T-helper 17 cell (primary cell): ENCODE results near the gene NSG1. TPM values are rescaled to one million over a fixed set of nuclear protein-coding genes. Genes with fewer than 3 reads are reported as not detected.

Experiments used
- ATAC-seq: fragments of 150-1000 bp; cut with Tn5 transposase; 2 replicates; pipeline ENCODE4 v1.10.0; 2021; ENCODE audit warnings: mild to moderate bottlenecking, moderate library complexity
- DNase-seq, 3 donors: peaks; one replicate each; pipeline versions ENCODE4 v3.0.0 to v3.0.0-alpha.2; 2020 to 2021
- H3K9me3 ChIP-seq: one replicate; pipeline ENCODE4 v1.7.0; 2013; ENCODE audit warnings: low read length, mild to moderate bottlenecking; ENCODE audit not compliant: control insufficient read depth, poor library complexity, severe bottlenecking
- H3K27ac Mint-ChIP-seq: one replicate; pipeline ENCODE4 v1.8.0; 2022; ENCODE audit warnings: mild to moderate bottlenecking, moderate library complexity, mixed read lengths
- H3K27me3 Mint-ChIP-seq: one replicate; pipeline ENCODE4 v1.8.0; 2022; ENCODE audit warnings: mixed read lengths
- H3K36me3 Mint-ChIP-seq: one replicate; pipeline ENCODE4 v1.8.0; 2022; ENCODE audit warnings: low read depth, mixed read lengths
- H3K4me1 Mint-ChIP-seq: one replicate; pipeline ENCODE4 v1.8.0; 2022; ENCODE audit warnings: mild to moderate bottlenecking, mixed read lengths
- H3K4me3 Mint-ChIP-seq: one replicate; pipeline ENCODE4 v1.8.0; 2022; ENCODE audit warnings: mild to moderate bottlenecking, moderate library complexity, mixed read lengths
- total RNA-seq, 4 donors: library from RNA in 2 of 4; stranded (reverse) in 2 of 4; gene quantifications; one replicate each; pipeline ENCODE4 v1.2.3 and lab custom pipeline; 2022 to 2026

Gene NSG1
- total RNA-seq, 2 donors from 2014 or later: 13.1 to 50.9 TPM

- Mint-ChIP-seq H3K36me3 (no peaks in the 10 kb centered on the region), H3K27ac (no peak overlapping the region), H3K4me1 (peaks cover 27% of the 10 kb centered on the region), H3K4me3 (peak overlapping the region; percentile 77), H3K27me3 (peaks cover 8% of the 10 kb centered on the region)
- no peak for DNase-seq
- ATAC-seq: no peak
- H3K9me3 ChIP-seq: no peaks in the 10 kb centered on the region
Observed at GRCh38 chr4:4384837-4385236, 2.1 kb upstream of the NSG1 start.

- Mint-ChIP-seq H3K4me1 (peaks cover 25% of the 10 kb centered on the region), H3K4me3 (peak overlapping the region; percentile 95), H3K27me3 (peaks cover 8% of the 10 kb centered on the region), H3K36me3 (no peaks in the 10 kb centered on the region), H3K27ac (peak overlapping the region; percentile 82)
- ATAC-seq (no peak), DNase-seq (no peak)
- no peaks in the 10 kb centered on the region for H3K9me3 ChIP-seq
Observed at GRCh38 chr4:4385729-4386295, 1.1 kb upstream of the NSG1 start.

GRCh38 chr4:4386296-4386735 lies 586 bp upstream of the NSG1 start:
- Mint-ChIP-seq H3K4me3 (peak overlapping the region; percentile 95), H3K36me3 (no peaks in the 10 kb centered on the region), H3K4me1 (peaks cover 25% of the 10 kb centered on the region), H3K27ac (peak overlapping the region; percentile 82), H3K27me3 (peaks cover 8% of the 10 kb centered on the region)
- H3K9me3 ChIP-seq: no peaks in the 10 kb centered on the region
- DNase-seq (peak in 2 of 3 donors; percentile 26 to 32), ATAC-seq (peak; percentile 72)

GRCh38 chr4:4387531-4388310 lies 819 bp downstream of the NSG1 start:
- Mint-ChIP-seq H3K4me1 (peaks cover 27% of the 10 kb centered on the region), H3K36me3 (peaks cover 3% of the 10 kb centered on the region), H3K27ac (peak overlapping the region; percentile 67), H3K27me3 (no peaks in the 10 kb centered on the region), H3K4me3 (peak overlapping the region; percentile 88)
- ATAC-seq (no peak), DNase-seq (no peak)
- no peaks in the 10 kb centered on the region for H3K9me3 ChIP-seq

GRCh38 chr4:4388311-4388790 lies 1.4 kb downstream of the NSG1 start:
- no peaks in the 10 kb centered on the region for H3K27me3 Mint-ChIP-seq
- H3K4me3 Mint-ChIP-seq: peak overlapping the region; percentile 88
- no peak for DNase-seq
- ATAC-seq: no peak
- H3K36me3 Mint-ChIP-seq: peaks cover 3% of the 10 kb centered on the region
- H3K27ac Mint-ChIP-seq: peak overlapping the region; percentile 67
- H3K4me1 Mint-ChIP-seq: peaks cover 29% of the 10 kb centered on the region
- H3K9me3 ChIP-seq: no peaks in the 10 kb centered on the region

GRCh38 chr4:4388836-4389575 lies 2.1 kb downstream of the NSG1 start:
- no peaks in the 10 kb centered on the region for H3K27me3 Mint-ChIP-seq
- peaks cover 31% of the 10 kb centered on the region for H3K4me1 Mint-ChIP-seq
- H3K27ac Mint-ChIP-seq: peak overlapping the region; percentile 67
- peaks cover 5% of the 10 kb centered on the region for H3K36me3 Mint-ChIP-seq
- peak overlapping the region; percentile 88 for H3K4me3 Mint-ChIP-seq
- ATAC-seq (no peak), DNase-seq (no peak)
- H3K9me3 ChIP-seq: no peaks in the 10 kb centered on the region

- Mint-ChIP-seq H3K36me3 (peaks cover 8% of the 10 kb centered on the region), H3K4me3 (no peak overlapping the region), H3K27ac (no peak overlapping the region), H3K27me3 (no peaks in the 10 kb centered on the region), H3K4me1 (peaks cover 29% of the 10 kb centered on the region)
- H3K9me3 ChIP-seq: no peaks in the 10 kb centered on the region
- DNase-seq (no peak), ATAC-seq (no peak)
Observed at GRCh38 chr4:4390046-4390445, 3.1 kb downstream of the NSG1 start.

GRCh38 chr4:4390515-4391240 lies 3.8 kb downstream of the NSG1 start:
- Mint-ChIP-seq H3K27me3 (no peaks in the 10 kb centered on the region), H3K36me3 (peaks cover 9% of the 10 kb centered on the region), H3K4me3 (no peak overlapping the region), H3K4me1 (peaks cover 32% of the 10 kb centered on the region), H3K27ac (no peak overlapping the region)
- H3K9me3 ChIP-seq: no peaks in the 10 kb centered on the region
- ATAC-seq: no peak
- DNase-seq: no peak

GRCh38 chr4:4391866-4392265 lies 5.0 kb downstream of the NSG1 start:
- DNase-seq: no peak
- H3K4me1 Mint-ChIP-seq: peaks cover 35% of the 10 kb centered on the region
- peak overlapping the region; percentile 78 for H3K27ac Mint-ChIP-seq
- no peaks in the 10 kb centered on the region for H3K27me3 Mint-ChIP-seq
- no peaks in the 10 kb centered on the region for H3K9me3 ChIP-seq
- no peak for ATAC-seq
- no peak overlapping the region for H3K4me3 Mint-ChIP-seq
- peaks cover 12% of the 10 kb centered on the region for H3K36me3 Mint-ChIP-seq

- ATAC-seq (no peak), DNase-seq (no peak)
- peak overlapping the region; percentile 78 for H3K27ac Mint-ChIP-seq
- H3K36me3 Mint-ChIP-seq: peaks cover 15% of the 10 kb centered on the region
- H3K9me3 ChIP-seq: no peaks in the 10 kb centered on the region
- no peak overlapping the region for H3K4me3 Mint-ChIP-seq
- H3K4me1 Mint-ChIP-seq: peaks cover 35% of the 10 kb centered on the region
- no peaks in the 10 kb centered on the region for H3K27me3 Mint-ChIP-seq
Observed at GRCh38 chr4:4392501-4393183, 5.7 kb downstream of the NSG1 start.

GRCh38 chr4:4394644-4395043 lies 7.7 kb downstream of the NSG1 start:
- H3K4me1 Mint-ChIP-seq: peaks cover 27% of the 10 kb centered on the region
- no peak overlapping the region for H3K4me3 Mint-ChIP-seq
- peak overlapping the region; percentile 78 for H3K27ac Mint-ChIP-seq
- H3K9me3 ChIP-seq: no peaks in the 10 kb centered on the region
- H3K27me3 Mint-ChIP-seq: no peaks in the 10 kb centered on the region
- H3K36me3 Mint-ChIP-seq: peaks cover 20% of the 10 kb centered on the region
- DNase-seq (no peak), ATAC-seq (no peak)

- Mint-ChIP-seq H3K36me3 (peaks cover 20% of the 10 kb centered on the region), H3K27ac (no peak overlapping the region), H3K27me3 (no peaks in the 10 kb centered on the region), H3K4me3 (no peak overlapping the region), H3K4me1 (peaks cover 26% of the 10 kb centered on the region)
- ATAC-seq: no peak
- no peaks in the 10 kb centered on the region for H3K9me3 ChIP-seq
- DNase-seq: no peak
Observed at GRCh38 chr4:4395371-4395770, 8.5 kb downstream of the NSG1 start.
